Left lung (tissue), 10 donors: ENCODE data around the gene USP32. TPM values are rescaled to one million over a fixed set of nuclear protein-coding genes. Genes with fewer than 3 reads are reported as not detected.

Experiments
- ATAC-seq: fragments of 200-7000 bp; cut with Tn5 transposase; one replicate; pipeline ENCODE4 v1.9.1; 2020; ENCODE audit warnings: moderate library complexity
- DNase-seq, 4 donors: peaks; one replicate each; pipeline ENCODE4 v3.0.0-alpha.2; 2013 to 2020
- H3K27ac ChIP-seq, 2 donors: fragments of 200-600 bp; sonication (generic) in 1 of 2; one replicate each; pipeline versions ENCODE4 v1.5.0 to v1.8.0; 2020 to 2021
- H3K27me3 ChIP-seq, 2 donors: fragments of 200-600 bp; sonication (generic) in 1 of 2; one replicate each; pipeline versions ENCODE4 v1.5.0 to v1.8.0; 2020 to 2021
- H3K36me3 ChIP-seq, 2 donors: fragments of 200-600 bp; sonication (generic) in 1 of 2; one replicate each; pipeline versions ENCODE4 v1.5.0 to v1.8.0; 2020 to 2021
- H3K4me1 ChIP-seq, 2 donors: fragments of 200-600 bp; one replicate each; pipeline ENCODE4 v1.8.0; 2021
- H3K4me3 ChIP-seq, 2 donors: fragments of 200-600 bp; sonication (generic) in 1 of 2; one replicate each; pipeline versions ENCODE4 v1.5.0 to v1.8.0; 2020 to 2021; ENCODE audit warnings: mild to moderate bottlenecking in 1 of 2
- H3K9me3 ChIP-seq, 2 donors: fragments of 200-600 bp; sonication (generic) in 1 of 2; one replicate each; pipeline versions ENCODE4 v1.5.0 to v1.8.0; 2020 to 2021
- CTCF ChIP-seq, 2 donors: fragments of 200-600 bp; sonication (generic) in 1 of 2; IDR thresholded peaks; one replicate each; pipeline versions ENCODE4 v1.5.0 to v1.8.0; 2021; ENCODE audit warnings: antibody characterized with exemption in 2 of 2
- intact Hi-C, 2 donors: fragments of 100-400 bp; cut with DNase I; formaldehyde crosslinking; loops; one replicate each; pipeline versions ENCODE4 v1.11.2 to v1.14.2; 2022
- polyA plus RNA-seq, 6 donors: library from polyadenylated mRNA; unstranded; fragments of 120-200 nt; gene quantifications; one replicate each; pipeline ENCODE4 v1.2.1, GENCODE V29; 2013; ENCODE audit not compliant: insufficient read length in 6 of 6
- total RNA-seq, 2 donors: library from RNA; stranded (reverse); fragmentation: NEBNext Ultra II Directional; extraction: Animal tissue kit (Norgen Biotek cat#: 25700); gene quantifications; one replicate each; pipeline ENCODE4 v1.2.1, GENCODE V29; 2021
- donor health status: DM: no; HTN: yes; CAD: no.
- donor health status: DM: no; HTN: no; CAD: no.

USP32 gene
- total and polyA plus RNA-seq, 8 donors: 30.7 to 73.2 (median 37.7) TPM

- DNase-seq (no peak), ATAC-seq (no peak)
- Histone ChIP-seq H3K27ac (no peak overlapping the region), H3K9me3 (no peaks in the 10 kb centered on the region), H3K27me3 (no peaks in the 10 kb centered on the region), H3K4me3 (no peak overlapping the region), H3K36me3 (peaks cover 0 to 69% of the 10 kb centered on the region in 2 donors), H3K4me1 (no peaks in the 10 kb centered on the region)
- intact Hi-C loops: no loop called here
- no peak for TF ChIP-seq CTCF (IDR thresholded peaks at IDR 0.05)
These were observed 135.8 kb downstream of the USP32 start for GRCh38 chr17:60256174-60256573.

- H3K4me3 ChIP-seq: no peak overlapping the region
- no peak for ATAC-seq
- peaks cover 0 to 77% of the 10 kb centered on the region in 2 donors for H3K36me3 ChIP-seq
- H3K27me3 ChIP-seq: no peaks in the 10 kb centered on the region
- no peak for TF ChIP-seq CTCF (IDR thresholded peaks at IDR 0.05)
- H3K4me1 ChIP-seq: no peaks in the 10 kb centered on the region
- intact Hi-C loops: no loop called here
- no peak for DNase-seq
- H3K9me3 ChIP-seq: no peaks in the 10 kb centered on the region
- H3K27ac ChIP-seq: no peak overlapping the region
These were observed 138.9 kb downstream of the USP32 start for GRCh38 chr17:60253048-60253447.

- H3K4me3 ChIP-seq: no peak overlapping the region
- intact Hi-C loops: no loop called here
- H3K4me1 ChIP-seq: no peaks in the 10 kb centered on the region
- H3K9me3 ChIP-seq: no peaks in the 10 kb centered on the region
- H3K27ac ChIP-seq: no peak overlapping the region
- peaks cover 0 to 77% of the 10 kb centered on the region in 2 donors for H3K36me3 ChIP-seq
- no peak for DNase-seq
- no peaks in the 10 kb centered on the region for H3K27me3 ChIP-seq
- TF ChIP-seq CTCF (IDR thresholded peaks at IDR 0.05): no peak
- no peak for ATAC-seq
These were observed 139.5 kb downstream of the USP32 start for GRCh38 chr17:60252459-60252858.

GRCh38 chr17:60249290-60249826 lies 142.6 kb downstream of the USP32 start:
- Histone ChIP-seq H3K4me1 (no peaks in the 10 kb centered on the region), H3K4me3 (no peak overlapping the region), H3K36me3 (peaks cover 0 to 66% of the 10 kb centered on the region in 2 donors), H3K9me3 (no peaks in the 10 kb centered on the region), H3K27me3 (no peaks in the 10 kb centered on the region), H3K27ac (no peak overlapping the region)
- DNase-seq (no peak), ATAC-seq (no peak)
- intact Hi-C loops: no loop called here
- no peak for TF ChIP-seq CTCF (IDR thresholded peaks at IDR 0.05)

- ATAC-seq (no peak), DNase-seq (no peak)
- Histone ChIP-seq H3K36me3 (peaks cover 0 to 60% of the 10 kb centered on the region in 2 donors), H3K27ac (no peak overlapping the region), H3K4me1 (no peaks in the 10 kb centered on the region), H3K27me3 (no peaks in the 10 kb centered on the region), H3K9me3 (no peaks in the 10 kb centered on the region), H3K4me3 (no peak overlapping the region)
- intact Hi-C loops: no loop called here
- no peak for TF ChIP-seq CTCF (IDR thresholded peaks at IDR 0.05)
These were observed 143.2 kb downstream of the USP32 start for GRCh38 chr17:60248618-60249289.
